GM12892 (cell line): ENCODE data around the gene MACROD2.

Experiments
- POLR2A ChIP-seq: IDR thresholded peaks from 2 replicates; pipeline ENCODE4 v1.6.1; 2011; ENCODE audit warnings: low read depth, low read length, control low read depth
- POLR2AphosphoS5 ChIP-seq: IDR thresholded peaks from 2 replicates; pipeline ENCODE4 v1.6.1; 2011; ENCODE audit warnings: low read depth, low read length, control low read depth
- TAF1 ChIP-seq: IDR thresholded peaks from 2 replicates; pipeline ENCODE4 v1.6.1; 2011; ENCODE audit warnings: low read depth, mild to moderate bottlenecking, control low read depth, low read length, borderline replicate concordance

DNA sequence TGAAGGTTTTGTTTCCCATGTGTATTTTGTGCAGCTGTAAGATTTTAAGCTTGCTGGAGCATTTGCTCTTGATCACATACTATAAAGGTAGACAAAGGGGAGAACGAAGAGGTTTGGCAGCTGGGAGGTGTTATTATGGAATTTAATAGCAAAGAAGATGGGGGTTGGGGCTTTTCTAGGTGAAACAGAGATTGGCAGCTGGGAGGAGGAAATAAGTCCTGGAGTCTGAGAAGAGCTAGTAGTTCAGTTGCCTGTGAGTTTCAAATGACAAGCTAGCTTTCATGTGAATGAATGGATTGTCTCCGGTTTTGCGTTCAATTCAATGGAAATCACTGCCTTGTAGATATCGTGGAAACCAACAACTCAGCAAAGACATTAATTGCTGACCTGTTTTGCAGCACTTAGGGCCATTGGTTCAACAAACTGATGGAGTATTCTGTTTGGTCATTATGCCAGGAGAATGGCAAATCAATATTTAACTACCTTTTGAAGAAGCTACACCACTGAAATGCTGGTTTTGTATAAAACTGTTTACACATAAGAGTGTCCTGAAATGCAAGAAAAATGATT lies 380.2 kb downstream of the MACROD2 start:
- TF ChIP-seq POLR2A (no peak), POLR2AphosphoS5 (no peak), TAF1 (no peak)
